Articular chondrocyte of knee joint (primary cell): ENCODE data around the gene GAST. TPM values are rescaled to one million over a fixed set of nuclear protein-coding genes. Genes with fewer than 3 reads are reported as not detected.

Source experiments
- small RNA-seq: library from RNA; depleted of rRNA; stranded (forward); fragments of <200 nt; gene quantifications from one replicate; pipeline ENCODE3, GENCODE V24; 2012
- total RNA-seq: library from RNA; depleted of rRNA; stranded (reverse); fragments of >200 nt; gene quantifications from 2 replicates; pipeline ENCODE4 v1.2.3, GENCODE V29; 2012

GAST gene, protein sequence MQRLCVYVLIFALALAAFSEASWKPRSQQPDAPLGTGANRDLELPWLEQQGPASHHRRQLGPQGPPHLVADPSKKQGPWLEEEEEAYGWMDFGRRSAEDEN
- total RNA-seq = not detected in 2 replicates

GRCh38 chr17:41711669-41712400 lies at the start of gene GAST:
Gene GAST, plus strand, starts transcription at chr17:41712331. Its CDS starts 3,106 bp downstream, at chr17:41715437.

GRCh38 chr17:41688641-41689496 lies 23.3 kb upstream of the GAST start, which contains the start of gene EIF1:
Gene EIF1, plus strand, starts transcription at chr17:41688885. Its CDS starts 154 bp downstream, at chr17:41689039.

GRCh38 chr17:41734139-41734948 lies 22.2 kb downstream of the GAST start, which contains the start of gene HAP1:
Gene HAP1, minus strand, starts transcription at chr17:41734643. Its CDS starts 9 bp downstream, at chr17:41734634.

Small RNA genes lying within 50 kb of the gene (small RNA-seq; reads per million reads assigned to genes)
- gene RN7SL399P (not detected), gene RNA5SP442 (not detected)

Other genes with a start within 250 kb of the GAST start
- not detected in 2 replicates for gene KRT32, start 244.9 kb upstream of the GAST start, total RNA-seq
- gene KRT35, start 231.2 kb upstream of the GAST start, total RNA-seq = not detected in 2 replicates
- not detected in 2 replicates for gene KRT36, start 222.4 kb upstream of the GAST start, total RNA-seq
- gene KRT13, start 206.7 kb upstream of the GAST start, total RNA-seq = not detected in 2 replicates
- gene KRT15, start 193.4 kb upstream of the GAST start, total RNA-seq = 0.11 TPM in 1 of 2 replicates, not detected in the other
- gene KRT19, start 184.0 kb upstream of the GAST start, total RNA-seq = 0.26 and 1.6 TPM in 2 replicates
- gene KRT9, start 140.3 kb upstream of the GAST start, total RNA-seq = not detected in 2 replicates
- gene KRT14, start 125.4 kb upstream of the GAST start, total RNA-seq = 0.78 and 1.6 TPM in 2 replicates
- gene KRT16, start 99.6 kb upstream of the GAST start, total RNA-seq = 2.7 and 4.1 TPM in 2 replicates
- gene KRT17, start 87.8 kb upstream of the GAST start, total RNA-seq = 1.7 and 3.7 TPM in 2 replicates
- gene EIF1, start 23.4 kb upstream of the GAST start, total RNA-seq = 98.0 and 127 TPM in 2 replicates
- gene HAP1, start 22.3 kb downstream of the GAST start, total RNA-seq = 0.11 TPM in 1 of 2 replicates, not detected in the other
- gene JUP, start 74.4 kb downstream of the GAST start, total RNA-seq = 5.1 and 9.0 TPM in 2 replicates
- gene P3H4, start 99.6 kb downstream of the GAST start, total RNA-seq = 41.6 and 49.8 TPM in 2 replicates
- 340 and 384 TPM in 2 replicates for gene FKBP10, start 100.7 kb downstream of the GAST start, total RNA-seq
- 77.0 and 90.6 TPM in 2 replicates for gene NT5C3B, start 123.9 kb downstream of the GAST start, total RNA-seq
- gene KLHL10, start 125.5 kb downstream of the GAST start, total RNA-seq = 0.13 and 0.43 TPM in 2 replicates
- gene KLHL11, start 153.1 kb downstream of the GAST start, total RNA-seq = 28.7 and 34.7 TPM in 2 replicates
- 109 and 118 TPM in 2 replicates for gene ACLY, start 206.6 kb downstream of the GAST start, total RNA-seq
- gene ODAD4, start 218.3 kb downstream of the GAST start, total RNA-seq = 1.3 and 3.9 TPM in 2 replicates